SK-N-MC (cell line): ENCODE data around the gene CBLN2.

Source experiments
- EZH2 ChIP-seq: fragments of 200-600 bp; sonication (generic); IDR thresholded peaks from one replicate; pipeline ENCODE4 v1.6.1; 2017; ENCODE audit warnings: antibody characterized with exemption
- FOXP2 ChIP-seq: optimal IDR thresholded peaks from 2 replicates; pipeline ENCODE3; 2011; ENCODE audit warnings: mild to moderate bottlenecking, moderate library complexity; ENCODE audit not compliant: insufficient read depth; ENCODE audit errors: extremely low read length, control extremely low read depth
- POLR2AphosphoS5 ChIP-seq: IDR thresholded peaks from 2 replicates; pipeline ENCODE4 v1.6.1; 2012; ENCODE audit warnings: mild to moderate bottlenecking, low read depth, low read length, borderline replicate concordance

- TF ChIP-seq POLR2AphosphoS5 = no peak
- no peak for TF ChIP-seq EZH2
- no peak for TF ChIP-seq FOXP2
Measured at GRCh38 chr18:72530622-72531021, 13.5 kb downstream of the CBLN2 start.
